Kidney epithelial cell (primary cell): ENCODE data around the gene KDM4F. TPM values are rescaled to one million over a fixed set of nuclear protein-coding genes. Genes with fewer than 3 reads are reported as not detected.
A peak's percentile ranks its signal among the peaks of the same experiment; 100 is the strongest.

Experiments
- DNase-seq: peaks from one replicate; pipeline ENCODE4 v3.0.0-alpha.2; 2010; ENCODE audit warnings: low read depth
- H3K27me3 ChIP-seq: 2 replicates; pipeline ENCODE4 v1.6.0; 2011; ENCODE audit warnings: low read length; ENCODE audit not compliant: control insufficient read depth, insufficient read depth
- H3K36me3 ChIP-seq: 2 replicates; pipeline ENCODE4 v1.5.1; 2011; ENCODE audit warnings: low read length; ENCODE audit not compliant: control insufficient read depth, insufficient read depth
- H3K4me3 ChIP-seq: 2 replicates; pipeline ENCODE4 v1.5.1; 2011; ENCODE audit warnings: low read depth, mild to moderate bottlenecking, control low read depth, low read length
- CTCF ChIP-seq: IDR thresholded peaks from 2 replicates; pipeline ENCODE4 v1.5.1; 2011; ENCODE audit warnings: mild to moderate bottlenecking, moderate library complexity, low read length, control low read depth, inconsistent platforms; ENCODE audit not compliant: insufficient read depth, poor library complexity, severe bottlenecking
- total RNA-seq: library from RNA; depleted of rRNA; stranded (reverse); fragments of >200 nt; gene quantifications from 2 replicates; pipeline ENCODE4 v1.2.3, GENCODE V29; 2015

The KDM4F gene
- total RNA-seq, 1 donor from 2014 or later: not detected

- DNase-seq: no peak
- TF ChIP-seq CTCF: peak; percentile 63
- Histone ChIP-seq H3K36me3 (no peaks in the 10 kb centered on the region), H3K4me3 (peak overlapping the region; percentile 64), H3K27me3 (no peaks in the 10 kb centered on the region)
Measured at GRCh38 chr11:95067039-95067840, 18.0 kb downstream of the KDM4F start.

GRCh38 chr11:95067841-95068219 lies 18.6 kb downstream of the KDM4F start:
- DNase-seq: no peak
- TF ChIP-seq CTCF: no peak
- peak overlapping the region; percentile 64 for H3K4me3 ChIP-seq
- H3K36me3 ChIP-seq: no peaks in the 10 kb centered on the region
- no peaks in the 10 kb centered on the region for H3K27me3 ChIP-seq

GRCh38 chr11:95068549-95068948 lies 19.3 kb downstream of the KDM4F start:
- Histone ChIP-seq H3K4me3 (peak overlapping the region; percentile 64), H3K27me3 (no peaks in the 10 kb centered on the region), H3K36me3 (no peaks in the 10 kb centered on the region)
- DNase-seq: peak; percentile 95
- no peak for TF ChIP-seq CTCF

GRCh38 chr11:95070471-95070870 lies 21.2 kb downstream of the KDM4F start:
- no peaks in the 10 kb centered on the region for H3K27me3 ChIP-seq
- DNase-seq: no peak
- H3K4me3 ChIP-seq: no peak overlapping the region
- no peaks in the 10 kb centered on the region for H3K36me3 ChIP-seq
- no peak for TF ChIP-seq CTCF

- no peak for TF ChIP-seq CTCF
- DNase-seq: no peak
- no peaks in the 10 kb centered on the region for H3K27me3 ChIP-seq
- H3K36me3 ChIP-seq: no peaks in the 10 kb centered on the region
- H3K4me3 ChIP-seq: no peak overlapping the region
Measured at GRCh38 chr11:95072948-95073347, 23.7 kb downstream of the KDM4F start.
